Measurements from ENCODE around the gene LMNB1. TPM values are rescaled to one million over a fixed set of nuclear protein-coding genes. Genes with fewer than 3 reads are reported as not detected.

LMNB1 gene
- total RNA-seq, 2 experiments from 2014 or later = 173 to 280 TPM

DNA sequence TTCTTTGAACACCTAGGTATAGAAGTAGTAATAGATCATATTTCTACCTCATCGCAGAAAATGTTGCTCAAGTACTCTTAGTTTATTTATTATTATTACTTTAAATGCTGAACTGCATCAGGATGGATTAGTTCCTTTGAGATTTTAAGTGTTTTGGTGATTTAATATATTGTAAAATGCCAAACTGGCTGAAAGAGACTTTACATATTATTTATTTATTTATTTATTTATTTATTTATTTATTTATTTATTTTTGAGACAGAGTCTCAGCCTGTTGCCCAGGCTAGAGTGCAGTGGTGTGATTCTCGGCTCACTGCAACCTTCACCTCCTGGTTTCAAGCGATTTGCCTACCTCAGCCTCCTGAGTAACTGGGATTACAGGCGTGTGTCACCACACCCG is 42.3 kb downstream of the LMNB1 start:
- no peaks in the 10 kb centered on the region for H3K4me1 ChIP-seq (ENCODE audit: insufficient read depth, low read length, poor library complexity, severe bottlenecking)
- DNase-seq (ENCODE audit: low spot score) = no peak
- ChIA-PET POLR2A (interaction anchor here (0.8 kb wide), 1 partner anchor 24 kb away, joined by 4 read pairs; no protein-coding TSS in a partner anchor), CTCF (ENCODE audit: unreplicated experiment) (no interaction called here)
- H4K20me1 ChIP-seq (ENCODE audit: insufficient read depth, low read length) = 0 out of 2 replicates have a peak, but pooled peaks cover 8% of the 10 kb centered on the region
- TF ChIP-seq, protein P1, sequence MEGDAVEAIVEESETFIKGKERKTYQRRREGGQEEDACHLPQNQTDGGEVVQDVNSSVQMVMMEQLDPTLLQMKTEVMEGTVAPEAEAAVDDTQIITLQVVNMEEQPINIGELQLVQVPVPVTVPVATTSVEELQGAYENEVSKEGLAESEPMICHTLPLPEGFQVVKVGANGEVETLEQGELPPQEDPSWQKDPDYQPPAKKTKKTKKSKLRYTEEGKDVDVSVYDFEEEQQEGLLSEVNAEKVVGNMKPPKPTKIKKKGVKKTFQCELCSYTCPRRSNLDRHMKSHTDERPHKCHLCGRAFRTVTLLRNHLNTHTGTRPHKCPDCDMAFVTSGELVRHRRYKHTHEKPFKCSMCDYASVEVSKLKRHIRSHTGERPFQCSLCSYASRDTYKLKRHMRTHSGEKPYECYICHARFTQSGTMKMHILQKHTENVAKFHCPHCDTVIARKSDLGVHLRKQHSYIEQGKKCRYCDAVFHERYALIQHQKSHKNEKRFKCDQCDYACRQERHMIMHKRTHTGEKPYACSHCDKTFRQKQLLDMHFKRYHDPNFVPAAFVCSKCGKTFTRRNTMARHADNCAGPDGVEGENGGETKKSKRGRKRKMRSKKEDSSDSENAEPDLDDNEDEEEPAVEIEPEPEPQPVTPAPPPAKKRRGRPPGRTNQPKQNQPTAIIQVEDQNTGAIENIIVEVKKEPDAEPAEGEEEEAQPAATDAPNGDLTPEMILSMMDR (conservative IDR thresholded peaks at IDR 0.05; ENCODE audit: low read length) = no peak
- no peak for TF ChIP-seq EZH2phosphoT487 (IDR thresholded peaks at IDR 0.05; ENCODE audit: borderline replicate concordance, low read depth, low read length)
- peaks cover 100% of the 10 kb centered on the region for H3K36me3 ChIP-seq (ENCODE audit: insufficient read depth, low read length)
- no peaks in the 10 kb centered on the region for H3K9me3 ChIP-seq (ENCODE audit: low read length)
- no peaks in the 10 kb centered on the region for H3K9me2 ChIP-seq (ENCODE audit: insufficient read depth, low read length)
- H3K79me2 ChIP-seq (ENCODE audit: insufficient read depth, low read depth, low read length) = peaks cover 68% of the 10 kb centered on the region; the same call in 1 of the 2 replicates
- H3K4me3 ChIP-seq (ENCODE audit: low read depth, low read length, poor library complexity, severe bottlenecking) = no peak overlapping the region
- BruUV-seq (replicated peaks) = no TSS peak
- H3K4me2 ChIP-seq (ENCODE audit: low read length) = no peak overlapping the region
- H3K27ac ChIP-seq (ENCODE audit: low read depth, low read length, poor library complexity, severe bottlenecking) = no peak overlapping the region
- H2AFZ ChIP-seq (ENCODE audit: low read length) = no peak overlapping the region
- intact Hi-C loops (cut with micrococcal nuclease; ENCODE audit: unreplicated experiment) = no loop called here

GRCh38 chr5:126826619-126827215 is 49.8 kb downstream of the LMNB1 start:
- H3K4me2 ChIP-seq (ENCODE audit: low read length) = no peak overlapping the region
- peaks cover 30% of the 10 kb centered on the region; the same call in 1 of the 2 replicates for H3K79me2 ChIP-seq (ENCODE audit: insufficient read depth, low read depth, low read length)
- no peak overlapping the region for H2AFZ ChIP-seq (ENCODE audit: low read length)
- peaks cover 18% of the 10 kb centered on the region; the same call in 1 of the 2 replicates for H4K20me1 ChIP-seq (ENCODE audit: insufficient read depth, low read length)
- TF ChIP-seq, protein P1 (conservative IDR thresholded peaks at IDR 0.05; ENCODE audit: low read length) = no peak
- H3K36me3 ChIP-seq (ENCODE audit: insufficient read depth, low read length) = peaks cover 99% of the 10 kb centered on the region
- H3K9me3 ChIP-seq (ENCODE audit: low read length) = no peaks in the 10 kb centered on the region
- BruUV-seq (replicated peaks) = no TSS peak
- intact Hi-C loops (cut with micrococcal nuclease; ENCODE audit: unreplicated experiment) = no loop called here
- no peak overlapping the region for H3K4me3 ChIP-seq (ENCODE audit: low read depth, low read length, poor library complexity, severe bottlenecking)
- H3K9me2 ChIP-seq (ENCODE audit: insufficient read depth, low read length) = no peaks in the 10 kb centered on the region
- POLR2A ChIA-PET = interaction anchor here (0.9 to 1.6 kb wide), 5 partner anchors 9 to 206 kb away, joined by 3 to 10 read pairs (median 5); no protein-coding TSS in a partner anchor
- H3K4me1 ChIP-seq (ENCODE audit: insufficient read depth, low read length, poor library complexity, severe bottlenecking) = no peaks in the 10 kb centered on the region
- H3K27ac ChIP-seq (ENCODE audit: low read depth, low read length, poor library complexity, severe bottlenecking) = no peak overlapping the region
- no peak for DNase-seq (ENCODE audit: low spot score)
- CTCF ChIA-PET (ENCODE audit: unreplicated experiment) = no interaction called here

- ChIA-PET CTCF (ENCODE audit: unreplicated experiment) (no interaction called here), POLR2A (interaction anchor here (0.5 to 0.6 kb wide), 2 partner anchors 15 to 460 kb away, joined by 3 read pairs; no protein-coding TSS in a partner anchor)
- H2AFZ ChIP-seq (ENCODE audit: low read length) = no peak overlapping the region
- no peak overlapping the region for H3K4me3 ChIP-seq (ENCODE audit: low read depth, low read length, poor library complexity, severe bottlenecking)
- H3K79me2 ChIP-seq (ENCODE audit: insufficient read depth, low read depth, low read length) = peaks cover 11% of the 10 kb centered on the region; the same call in 1 of the 2 replicates
- DNase-seq (ENCODE audit: low spot score) = no peak
- H3K9me2 ChIP-seq (ENCODE audit: insufficient read depth, low read length) = no peaks in the 10 kb centered on the region
- H4K20me1 ChIP-seq (ENCODE audit: insufficient read depth, low read length) = peaks cover 12% of the 10 kb centered on the region; the same call in 1 of the 2 replicates
- no TSS peak for BruUV-seq (replicated peaks)
- intact Hi-C loops (cut with micrococcal nuclease; ENCODE audit: unreplicated experiment) = no loop called here
- H3K9me3 ChIP-seq (ENCODE audit: low read length) = no peaks in the 10 kb centered on the region
- no peak overlapping the region for H3K27ac ChIP-seq (ENCODE audit: low read depth, low read length, poor library complexity, severe bottlenecking)
- H3K4me1 ChIP-seq (ENCODE audit: insufficient read depth, low read length, poor library complexity, severe bottlenecking) = no peaks in the 10 kb centered on the region
- peaks cover 99% of the 10 kb centered on the region for H3K36me3 ChIP-seq (ENCODE audit: insufficient read depth, low read length)
- no peak for TF ChIP-seq EZH2phosphoT487 (IDR thresholded peaks at IDR 0.05; ENCODE audit: borderline replicate concordance, low read depth, low read length)
- no peak overlapping the region for H3K4me2 ChIP-seq (ENCODE audit: low read length)
Observed at GRCh38 chr5:126829098-126829497, 52.2 kb downstream of the LMNB1 start.
